Measurements from ENCODE around the gene DTL. TPM values are rescaled to one million over a fixed set of nuclear protein-coding genes. Genes with fewer than 3 reads are reported as not detected.

Gene DTL
- total and polyA plus RNA-seq, 2 of the 13 experiments (the other 11 are each of a cell fraction or from before 2014, with no cell fraction given), result 10.4 to 32.8 TPM

DNA sequence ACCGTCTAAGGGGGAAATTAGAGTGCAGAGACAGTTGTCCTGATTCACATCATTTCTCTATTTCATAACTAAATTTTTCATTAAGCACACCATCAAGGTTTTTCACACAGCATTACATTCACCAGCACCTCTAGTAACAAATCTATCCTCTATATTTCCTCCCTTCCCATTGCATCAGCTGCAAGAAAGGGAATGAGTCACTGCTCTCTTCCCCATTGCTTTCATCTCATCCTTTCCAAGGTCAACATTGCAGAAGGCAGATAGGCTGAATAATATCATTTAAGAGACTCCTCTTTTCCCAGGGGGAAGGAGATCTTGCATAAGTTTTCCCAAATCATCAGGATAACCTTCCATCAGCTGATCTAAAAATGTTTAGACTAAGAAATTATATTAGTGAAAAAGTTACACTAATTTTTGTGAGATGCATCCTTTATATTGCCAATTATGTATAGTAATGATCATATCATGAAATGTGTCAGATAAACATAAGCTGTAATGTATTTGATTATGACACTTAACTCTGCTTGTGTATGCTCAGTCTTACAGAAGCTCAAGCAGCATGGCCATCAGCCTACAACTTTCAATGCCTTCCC is 4.5 kb upstream of the DTL start (continued):
- no peak for TF ChIP-seq MYC (CRISPR knock-in tag; IDR thresholded peaks at IDR 0.05; ENCODE audit: borderline replicate concordance)
- TF ChIP-seq, protein P1, sequence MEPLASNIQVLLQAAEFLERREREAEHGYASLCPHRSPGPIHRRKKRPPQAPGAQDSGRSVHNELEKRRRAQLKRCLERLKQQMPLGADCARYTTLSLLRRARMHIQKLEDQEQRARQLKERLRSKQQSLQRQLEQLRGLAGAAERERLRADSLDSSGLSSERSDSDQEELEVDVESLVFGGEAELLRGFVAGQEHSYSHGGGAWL (CRISPR knock-in tag; IDR thresholded peaks at IDR 0.05), result no peak
- TF ChIP-seq ISX (CRISPR knock-in tag; conservative IDR thresholded peaks at IDR 0.05), result no peak
- TF ChIP-seq FOXP1 (IDR thresholded peaks at IDR 0.05), result no peak
- no peak for TF ChIP-seq FOXP1 (CRISPR knock-in tag; IDR thresholded peaks at IDR 0.05)
- no peak for TF ChIP-seq CREB1 (IDR thresholded peaks at IDR 0.05)
- TF ChIP-seq CREB1 (CRISPR knock-in tag; IDR thresholded peaks at IDR 0.05), result peak; percentile 32; the same call in 1 of the 2 replicates
- TF ChIP-seq PAX8 (CRISPR knock-in tag; IDR thresholded peaks at IDR 0.05; ENCODE audit: borderline replicate concordance), result no peak
- TF ChIP-seq, protein P2, sequence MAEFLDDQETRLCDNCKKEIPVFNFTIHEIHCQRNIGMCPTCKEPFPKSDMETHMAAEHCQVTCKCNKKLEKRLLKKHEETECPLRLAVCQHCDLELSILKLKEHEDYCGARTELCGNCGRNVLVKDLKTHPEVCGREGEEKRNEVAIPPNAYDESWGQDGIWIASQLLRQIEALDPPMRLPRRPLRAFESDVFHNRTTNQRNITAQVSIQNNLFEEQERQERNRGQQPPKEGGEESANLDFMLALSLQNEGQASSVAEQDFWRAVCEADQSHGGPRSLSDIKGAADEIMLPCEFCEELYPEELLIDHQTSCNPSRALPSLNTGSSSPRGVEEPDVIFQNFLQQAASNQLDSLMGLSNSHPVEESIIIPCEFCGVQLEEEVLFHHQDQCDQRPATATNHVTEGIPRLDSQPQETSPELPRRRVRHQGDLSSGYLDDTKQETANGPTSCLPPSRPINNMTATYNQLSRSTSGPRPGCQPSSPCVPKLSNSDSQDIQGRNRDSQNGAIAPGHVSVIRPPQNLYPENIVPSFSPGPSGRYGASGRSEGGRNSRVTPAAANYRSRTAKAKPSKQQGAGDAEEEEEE (CRISPR knock-in tag; IDR thresholded peaks at IDR 0.05; ENCODE audit: borderline replicate concordance), result no peak
- no peak for TF ChIP-seq ZSCAN22 (CRISPR knock-in tag; IDR thresholded peaks at IDR 0.05)
- TF ChIP-seq SIX1 (CRISPR knock-in tag; IDR thresholded peaks at IDR 0.05; ENCODE audit: borderline replicate concordance), result no peak
- TF ChIP-seq, protein P3, sequence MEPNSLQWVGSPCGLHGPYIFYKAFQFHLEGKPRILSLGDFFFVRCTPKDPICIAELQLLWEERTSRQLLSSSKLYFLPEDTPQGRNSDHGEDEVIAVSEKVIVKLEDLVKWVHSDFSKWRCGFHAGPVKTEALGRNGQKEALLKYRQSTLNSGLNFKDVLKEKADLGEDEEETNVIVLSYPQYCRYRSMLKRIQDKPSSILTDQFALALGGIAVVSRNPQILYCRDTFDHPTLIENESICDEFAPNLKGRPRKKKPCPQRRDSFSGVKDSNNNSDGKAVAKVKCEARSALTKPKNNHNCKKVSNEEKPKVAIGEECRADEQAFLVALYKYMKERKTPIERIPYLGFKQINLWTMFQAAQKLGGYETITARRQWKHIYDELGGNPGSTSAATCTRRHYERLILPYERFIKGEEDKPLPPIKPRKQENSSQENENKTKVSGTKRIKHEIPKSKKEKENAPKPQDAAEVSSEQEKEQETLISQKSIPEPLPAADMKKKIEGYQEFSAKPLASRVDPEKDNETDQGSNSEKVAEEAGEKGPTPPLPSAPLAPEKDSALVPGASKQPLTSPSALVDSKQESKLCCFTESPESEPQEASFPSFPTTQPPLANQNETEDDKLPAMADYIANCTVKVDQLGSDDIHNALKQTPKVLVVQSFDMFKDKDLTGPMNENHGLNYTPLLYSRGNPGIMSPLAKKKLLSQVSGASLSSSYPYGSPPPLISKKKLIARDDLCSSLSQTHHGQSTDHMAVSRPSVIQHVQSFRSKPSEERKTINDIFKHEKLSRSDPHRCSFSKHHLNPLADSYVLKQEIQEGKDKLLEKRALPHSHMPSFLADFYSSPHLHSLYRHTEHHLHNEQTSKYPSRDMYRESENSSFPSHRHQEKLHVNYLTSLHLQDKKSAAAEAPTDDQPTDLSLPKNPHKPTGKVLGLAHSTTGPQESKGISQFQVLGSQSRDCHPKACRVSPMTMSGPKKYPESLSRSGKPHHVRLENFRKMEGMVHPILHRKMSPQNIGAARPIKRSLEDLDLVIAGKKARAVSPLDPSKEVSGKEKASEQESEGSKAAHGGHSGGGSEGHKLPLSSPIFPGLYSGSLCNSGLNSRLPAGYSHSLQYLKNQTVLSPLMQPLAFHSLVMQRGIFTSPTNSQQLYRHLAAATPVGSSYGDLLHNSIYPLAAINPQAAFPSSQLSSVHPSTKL (CRISPR knock-in tag; IDR thresholded peaks at IDR 0.05), result peak; percentile 92
- TF ChIP-seq, protein P4, sequence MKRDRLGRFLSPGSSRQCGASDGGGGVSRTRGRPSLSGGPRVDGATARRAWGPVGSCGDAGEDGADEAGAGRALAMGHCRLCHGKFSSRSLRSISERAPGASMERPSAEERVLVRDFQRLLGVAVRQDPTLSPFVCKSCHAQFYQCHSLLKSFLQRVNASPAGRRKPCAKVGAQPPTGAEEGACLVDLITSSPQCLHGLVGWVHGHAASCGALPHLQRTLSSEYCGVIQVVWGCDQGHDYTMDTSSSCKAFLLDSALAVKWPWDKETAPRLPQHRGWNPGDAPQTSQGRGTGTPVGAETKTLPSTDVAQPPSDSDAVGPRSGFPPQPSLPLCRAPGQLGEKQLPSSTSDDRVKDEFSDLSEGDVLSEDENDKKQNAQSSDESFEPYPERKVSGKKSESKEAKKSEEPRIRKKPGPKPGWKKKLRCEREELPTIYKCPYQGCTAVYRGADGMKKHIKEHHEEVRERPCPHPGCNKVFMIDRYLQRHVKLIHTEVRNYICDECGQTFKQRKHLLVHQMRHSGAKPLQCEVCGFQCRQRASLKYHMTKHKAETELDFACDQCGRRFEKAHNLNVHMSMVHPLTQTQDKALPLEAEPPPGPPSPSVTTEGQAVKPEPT (CRISPR knock-in tag; IDR thresholded peaks at IDR 0.05; ENCODE audit: low read depth), result no peak
- no peak for TF ChIP-seq ZNF431 (CRISPR knock-in tag; IDR thresholded peaks at IDR 0.05; ENCODE audit: borderline replicate concordance, low read depth)
- TF ChIP-seq, protein P5, sequence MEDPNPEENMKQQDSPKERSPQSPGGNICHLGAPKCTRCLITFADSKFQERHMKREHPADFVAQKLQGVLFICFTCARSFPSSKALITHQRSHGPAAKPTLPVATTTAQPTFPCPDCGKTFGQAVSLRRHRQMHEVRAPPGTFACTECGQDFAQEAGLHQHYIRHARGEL (CRISPR knock-in tag; IDR thresholded peaks at IDR 0.05), result no peak
- no peak for TF ChIP-seq KDM6A (CRISPR knock-in tag; IDR thresholded peaks at IDR 0.05; ENCODE audit: low read depth)
- TF ChIP-seq, protein P6, sequence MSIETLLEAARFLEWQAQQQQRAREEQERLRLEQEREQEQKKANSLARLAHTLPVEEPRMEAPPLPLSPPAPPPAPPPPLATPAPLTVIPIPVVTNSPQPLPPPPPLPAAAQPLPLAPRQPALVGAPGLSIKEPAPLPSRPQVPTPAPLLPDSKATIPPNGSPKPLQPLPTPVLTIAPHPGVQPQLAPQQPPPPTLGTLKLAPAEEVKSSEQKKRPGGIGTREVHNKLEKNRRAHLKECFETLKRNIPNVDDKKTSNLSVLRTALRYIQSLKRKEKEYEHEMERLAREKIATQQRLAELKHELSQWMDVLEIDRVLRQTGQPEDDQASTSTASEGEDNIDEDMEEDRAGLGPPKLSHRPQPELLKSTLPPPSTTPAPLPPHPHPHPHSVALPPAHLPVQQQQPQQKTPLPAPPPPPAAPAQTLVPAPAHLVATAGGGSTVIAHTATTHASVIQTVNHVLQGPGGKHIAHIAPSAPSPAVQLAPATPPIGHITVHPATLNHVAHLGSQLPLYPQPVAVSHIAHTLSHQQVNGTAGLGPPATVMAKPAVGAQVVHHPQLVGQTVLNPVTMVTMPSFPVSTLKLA (IDR thresholded peaks at IDR 0.05), result no peak
- TF ChIP-seq GATA4 (IDR thresholded peaks at IDR 0.05; ENCODE audit: borderline replicate concordance, low read depth), result no peak

All from HepG2 (cell line).